Prostate gland (tissue), 2 donors: ENCODE results near the gene CALHM2. TPM values are rescaled to one million over a fixed set of nuclear protein-coding genes. Genes with fewer than 3 reads are reported as not detected.

Source experiments
- DNase-seq: peaks from one replicate; pipeline ENCODE4 v3.0.0-alpha.2; 2019; ENCODE audit warnings: low spot score
- H3K27ac ChIP-seq, 2 donors: fragments of 200-600 bp; sonication (generic); 2 replicates each; pipeline ENCODE4 v1.5.1; 2017 to 2019
- H3K27me3 ChIP-seq: fragments of 200-600 bp; sonication (generic); replicated peaks from 2 replicates; pipeline ENCODE4 v1.5.1; 2019; ENCODE audit not compliant: insufficient read depth
- H3K36me3 ChIP-seq, 2 donors: fragments of 200-600 bp; sonication (generic); 1 replicate in 1 of 2; 2 replicates in 1 of 2; pipeline versions ENCODE4 v1.5.1 to v1.8.1; 2017 to 2019
- H3K4me1 ChIP-seq: fragments of 200-600 bp; sonication (generic); replicated peaks from 2 replicates; pipeline ENCODE4 v1.5.1; 2019
- H3K4me3 ChIP-seq, 2 donors: fragments of 200-600 bp; sonication (generic); 2 replicates each; pipeline ENCODE4 v1.5.1; 2017 to 2019
- H3K9me3 ChIP-seq: fragments of 200-600 bp; sonication (generic); 2 replicates; pipeline ENCODE4 v1.5.1; 2017
- POLR2A ChIP-seq: fragments of 450-650 bp; IDR thresholded peaks from one replicate; pipeline ENCODE4 v1.6.1; 2016; ENCODE audit warnings: antibody characterized with exemption, mild to moderate bottlenecking
- POLR2AphosphoS5 ChIP-seq: sonication (generic); formaldehyde crosslinking; IDR thresholded peaks from one replicate; pipeline ENCODE4 v1.6.1; 2017; ENCODE audit warnings: antibody characterized with exemption
- WGBS: methylation state at CpG from one replicate; pipeline ENCODE4 v1.1.5; 2018; 5-methylcytosine and 5-hydroxymethylcytosine counted together
- intact Hi-C: fragments of 100-400 bp; cut with DNase I; formaldehyde crosslinking; loops from one replicate; pipeline ENCODE4 v1.14.2; 2022
- total RNA-seq, 2 donors: library from RNA; depleted of rRNA; stranded (reverse); fragments of >200 nt; gene quantifications; one replicate each; pipeline ENCODE4 v1.1.0, GENCODE V29; 2016
- TF ChIP-seq, protein P1 (sequence below), 4 experiments: fragments of 200-600 bp in 2 of 4; fragments of 450-650 bp in 2 of 4; sonication (generic) in 2 of 4; IDR thresholded peaks; 1 replicate in 3 of 4; 2 replicates in 1 of 4; pipeline ENCODE4 v1.5.1; 2016 to 2019; ENCODE audit warnings: antibody characterized with exemption in 4 of 4, mild to moderate bottlenecking in 2 of 4, moderate library complexity in 2 of 4

Gene CALHM2
- total RNA-seq, 2 donors from 2014 or later: 11.7 to 82.8 TPM

DNA sequence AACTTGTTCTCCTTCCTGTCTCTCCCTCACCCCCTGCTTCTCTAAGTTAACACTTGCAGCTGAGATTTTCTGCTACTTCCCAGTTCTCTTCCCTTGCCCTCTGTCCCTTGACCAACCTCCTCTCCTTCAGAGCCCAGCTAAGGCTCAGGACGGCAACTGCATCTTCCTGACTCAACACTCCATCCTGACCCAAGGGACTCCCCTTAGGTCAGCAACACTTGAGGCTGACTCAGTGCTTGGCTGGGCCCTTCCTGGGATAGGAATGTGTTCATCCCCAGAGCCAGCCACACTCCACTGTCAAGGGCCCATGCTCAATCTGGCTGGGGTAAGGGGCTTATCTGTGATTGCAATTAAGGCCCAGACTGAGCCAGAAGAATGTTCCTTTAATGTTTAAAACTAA is 3.4 kb downstream of the CALHM2 start:
- no peaks in the 10 kb centered on the region for H3K4me1 ChIP-seq
- H3K4me3 ChIP-seq: no peak overlapping the region
- peaks cover 0 to 17% of the 10 kb centered on the region in 2 donors for H3K36me3 ChIP-seq
- no peak overlapping the region for H3K27ac ChIP-seq
- DNase-seq: no peak
- H3K9me3 ChIP-seq: no peaks in the 10 kb centered on the region
- intact Hi-C loops: no loop called here
- 68% methylated on average over 1 of the region's 1 CpG for WGBS
- H3K27me3 ChIP-seq: no peaks in the 10 kb centered on the region
- TF ChIP-seq POLR2A: no peak
- no peak for TF ChIP-seq POLR2AphosphoS5
- TF ChIP-seq, protein P1, sequence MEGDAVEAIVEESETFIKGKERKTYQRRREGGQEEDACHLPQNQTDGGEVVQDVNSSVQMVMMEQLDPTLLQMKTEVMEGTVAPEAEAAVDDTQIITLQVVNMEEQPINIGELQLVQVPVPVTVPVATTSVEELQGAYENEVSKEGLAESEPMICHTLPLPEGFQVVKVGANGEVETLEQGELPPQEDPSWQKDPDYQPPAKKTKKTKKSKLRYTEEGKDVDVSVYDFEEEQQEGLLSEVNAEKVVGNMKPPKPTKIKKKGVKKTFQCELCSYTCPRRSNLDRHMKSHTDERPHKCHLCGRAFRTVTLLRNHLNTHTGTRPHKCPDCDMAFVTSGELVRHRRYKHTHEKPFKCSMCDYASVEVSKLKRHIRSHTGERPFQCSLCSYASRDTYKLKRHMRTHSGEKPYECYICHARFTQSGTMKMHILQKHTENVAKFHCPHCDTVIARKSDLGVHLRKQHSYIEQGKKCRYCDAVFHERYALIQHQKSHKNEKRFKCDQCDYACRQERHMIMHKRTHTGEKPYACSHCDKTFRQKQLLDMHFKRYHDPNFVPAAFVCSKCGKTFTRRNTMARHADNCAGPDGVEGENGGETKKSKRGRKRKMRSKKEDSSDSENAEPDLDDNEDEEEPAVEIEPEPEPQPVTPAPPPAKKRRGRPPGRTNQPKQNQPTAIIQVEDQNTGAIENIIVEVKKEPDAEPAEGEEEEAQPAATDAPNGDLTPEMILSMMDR (IDR thresholded peaks at IDR 0.05): no peak

DNA sequence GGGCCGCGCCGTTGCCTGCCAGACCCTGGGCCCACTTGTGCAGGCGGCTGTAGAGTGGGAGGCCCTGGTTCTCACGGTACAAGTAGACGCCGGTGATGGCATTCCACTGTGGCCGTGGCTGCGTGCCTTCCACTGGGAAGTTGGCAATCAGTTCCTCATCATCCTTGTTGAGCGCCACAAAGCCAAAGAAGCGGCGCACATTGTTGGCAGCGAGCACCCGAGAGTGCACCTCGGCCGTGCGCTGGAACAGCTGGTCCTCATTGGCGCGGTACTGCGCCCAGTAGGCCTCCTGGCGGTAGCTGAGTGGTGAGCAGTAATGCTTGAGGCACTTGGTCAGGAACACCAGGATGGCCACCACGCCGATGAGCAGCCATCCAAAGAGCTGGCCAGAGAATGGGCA is 5.0 kb downstream of the CALHM2 start:
- Histone ChIP-seq H3K27ac (peak overlapping the region in 1 of 2 donors; percentile 64), H3K36me3 (peaks cover 5 to 17% of the 10 kb centered on the region in 2 donors), H3K9me3 (no peaks in the 10 kb centered on the region), H3K4me1 (no peaks in the 10 kb centered on the region), H3K4me3 (no peak overlapping the region), H3K27me3 (no peaks in the 10 kb centered on the region)
- 96% methylated on average over 23 of the region's 23 CpGs for WGBS
- DNase-seq: no peak
- TF ChIP-seq POLR2AphosphoS5 (no peak), POLR2A (no peak)
- TF ChIP-seq, protein P1 (IDR thresholded peaks at IDR 0.05): no peak
- intact Hi-C loops: no loop called here

GRCh38 chr10:103445767-103446567 is 6.2 kb downstream of the CALHM2 start:
- H3K9me3 ChIP-seq: no peaks in the 10 kb centered on the region
- intact Hi-C loops: no loop called here
- DNase-seq: no peak
- no peaks in the 10 kb centered on the region for H3K4me1 ChIP-seq
- H3K36me3 ChIP-seq: peaks cover 6 to 17% of the 10 kb centered on the region in 2 donors
- peak overlapping the region; percentile 64 to 68 for H3K27ac ChIP-seq
- WGBS: 43% methylated on average over 12 of the region's 12 CpGs
- TF ChIP-seq POLR2AphosphoS5 (peak; percentile 47), POLR2A (no peak)
- TF ChIP-seq, protein P1 (IDR thresholded peaks at IDR 0.05): no peak
- no peaks in the 10 kb centered on the region for H3K27me3 ChIP-seq
- H3K4me3 ChIP-seq: no peak overlapping the region

- no peaks in the 10 kb centered on the region for H3K9me3 ChIP-seq
- intact Hi-C loops: no loop called here
- H3K27me3 ChIP-seq: no peaks in the 10 kb centered on the region
- no peaks in the 10 kb centered on the region for H3K4me1 ChIP-seq
- TF ChIP-seq POLR2A (no peak), POLR2AphosphoS5 (no peak)
- TF ChIP-seq, protein P1 (IDR thresholded peaks at IDR 0.05): no peak
- WGBS: 88% methylated on average over 9 of the region's 9 CpGs
- peaks cover 6 to 17% of the 10 kb centered on the region in 2 donors for H3K36me3 ChIP-seq
- H3K27ac ChIP-seq: peak overlapping the region; percentile 64 to 68
- no peak for DNase-seq
- no peak overlapping the region for H3K4me3 ChIP-seq
Measured at GRCh38 chr10:103445366-103445765, 6.8 kb downstream of the CALHM2 start.

- no peaks in the 10 kb centered on the region for H3K27me3 ChIP-seq
- H3K27ac ChIP-seq: peak overlapping the region in 1 of 2 donors; percentile 68
- intact Hi-C loops: no loop called here
- no peak for DNase-seq
- no peak for TF ChIP-seq POLR2AphosphoS5
- TF ChIP-seq, protein P1 (IDR thresholded peaks at IDR 0.05): no peak
- TF ChIP-seq POLR2A: no peak
- no peaks in the 10 kb centered on the region for H3K4me1 ChIP-seq
- WGBS: 80% methylated on average over 10 of the region's 10 CpGs
- no peaks in the 10 kb centered on the region for H3K9me3 ChIP-seq
- H3K4me3 ChIP-seq: no peak overlapping the region
- H3K36me3 ChIP-seq: peaks cover 6 to 17% of the 10 kb centered on the region in 2 donors
Measured at GRCh38 chr10:103444478-103444877, 7.7 kb downstream of the CALHM2 start.
